Measurements from ENCODE around the gene TANC1. TPM values are rescaled to one million over a fixed set of nuclear protein-coding genes. Genes with fewer than 3 reads are reported as not detected.

The TANC1 gene
- total RNA-seq, 1 experiment from 2014 or later: 2.5 TPM

DNA sequence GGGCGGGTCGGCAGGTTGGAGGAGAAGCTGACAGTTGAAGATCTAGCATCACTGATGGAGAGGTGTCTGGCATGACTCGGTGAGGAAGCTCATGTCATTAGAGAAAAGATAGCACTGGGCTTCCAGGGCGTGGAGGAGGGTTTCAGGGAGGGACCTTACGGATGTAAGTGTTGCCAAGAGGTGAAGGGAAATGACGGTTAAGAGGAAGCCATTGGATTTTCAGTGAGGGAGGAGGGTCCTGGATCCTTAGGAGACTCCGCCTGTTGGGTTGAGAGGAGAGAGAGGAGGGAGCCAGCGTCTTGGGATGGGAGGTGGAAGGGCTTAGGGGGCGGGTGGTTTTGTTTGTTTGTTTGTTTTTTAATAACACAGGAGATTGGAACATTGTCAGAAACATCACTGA is 214.9 kb downstream of the TANC1 start:
- H3K9ac ChIP-seq (ENCODE audit: extremely low read depth, insufficient read length, low read length): no peak overlapping the region
- no peaks in the 10 kb centered on the region for H3K27me3 ChIP-seq (ENCODE audit: insufficient read depth, low read length)
- no peak overlapping the region for H4K5ac ChIP-seq (ENCODE audit: insufficient read length, low read depth, low read length)
- no peak overlapping the region for H2BK15ac ChIP-seq (ENCODE audit: low read depth, low read length)
- H2BK20ac ChIP-seq (ENCODE audit: low read depth, low read length, poor library complexity, severe bottlenecking): no peak overlapping the region
- no peak overlapping the region for H3K4ac ChIP-seq (ENCODE audit: low read depth, low read length)
- H3K18ac ChIP-seq (ENCODE audit: insufficient read length, low read depth, low read length): no peak overlapping the region
- no peak overlapping the region for H3K56ac ChIP-seq (ENCODE audit: insufficient read length, low read depth, low read length)
- no peak overlapping the region for H3K27ac ChIP-seq (ENCODE audit: insufficient read length, low read depth, low read length)
- no peak overlapping the region for H3K23ac ChIP-seq (ENCODE audit: insufficient read length, low read depth, low read length)
- no peak for DNase-seq
- H3K79me2 ChIP-seq (ENCODE audit: insufficient read depth, low read length): no peaks in the 10 kb centered on the region
- Mint-ChIP-seq H3K36me3 (ENCODE audit: insufficient read depth in 1 of 3, low read depth in 3 of 3) (peaks cover 0 to 4% (median 4%) of the 10 kb centered on the region in 3 experiments; a peak in 3 of 7 replicates), H3K27ac (peak overlapping the region in 2 of 3 experiments; percentile 24 to 81; a peak in 4 of 7 replicates), H3K4me3 (no peak overlapping the region), H3K27me3 (ENCODE audit: low read depth) (no peaks in the 10 kb centered on the region), H3K9me3 (no peaks in the 10 kb centered on the region; a peak in 1 of 5 replicates), H3K4me1 (peaks cover 7 to 8% of the 10 kb centered on the region in 2 experiments; a peak in 3 of 4 replicates)
- no peaks in the 10 kb centered on the region for H4K20me1 ChIP-seq (ENCODE audit: control insufficient read depth, insufficient read depth, insufficient read length)
- TF ChIP-seq, protein P1, sequence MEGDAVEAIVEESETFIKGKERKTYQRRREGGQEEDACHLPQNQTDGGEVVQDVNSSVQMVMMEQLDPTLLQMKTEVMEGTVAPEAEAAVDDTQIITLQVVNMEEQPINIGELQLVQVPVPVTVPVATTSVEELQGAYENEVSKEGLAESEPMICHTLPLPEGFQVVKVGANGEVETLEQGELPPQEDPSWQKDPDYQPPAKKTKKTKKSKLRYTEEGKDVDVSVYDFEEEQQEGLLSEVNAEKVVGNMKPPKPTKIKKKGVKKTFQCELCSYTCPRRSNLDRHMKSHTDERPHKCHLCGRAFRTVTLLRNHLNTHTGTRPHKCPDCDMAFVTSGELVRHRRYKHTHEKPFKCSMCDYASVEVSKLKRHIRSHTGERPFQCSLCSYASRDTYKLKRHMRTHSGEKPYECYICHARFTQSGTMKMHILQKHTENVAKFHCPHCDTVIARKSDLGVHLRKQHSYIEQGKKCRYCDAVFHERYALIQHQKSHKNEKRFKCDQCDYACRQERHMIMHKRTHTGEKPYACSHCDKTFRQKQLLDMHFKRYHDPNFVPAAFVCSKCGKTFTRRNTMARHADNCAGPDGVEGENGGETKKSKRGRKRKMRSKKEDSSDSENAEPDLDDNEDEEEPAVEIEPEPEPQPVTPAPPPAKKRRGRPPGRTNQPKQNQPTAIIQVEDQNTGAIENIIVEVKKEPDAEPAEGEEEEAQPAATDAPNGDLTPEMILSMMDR (conservative IDR thresholded peaks at IDR 0.05): no peak
- no peaks in the 10 kb centered on the region for H3K4me1 ChIP-seq (ENCODE audit: insufficient read depth, low read length)
- H3K4me2 ChIP-seq (ENCODE audit: insufficient read depth, insufficient read length, low read length): no peak overlapping the region
- no peak overlapping the region for H2AK5ac ChIP-seq (ENCODE audit: insufficient read length, low read length)
- WGBS (ENCODE audit: extremely low coverage, insufficient read length, low lambda C conversion rate): no CpG with 5 or more reads among the region's 9 CpGs
- H3K79me1 ChIP-seq (ENCODE audit: insufficient read depth, low read depth, low read length, poor library complexity, severe bottlenecking): no peaks in the 10 kb centered on the region
- H3K14ac ChIP-seq (ENCODE audit: insufficient read depth, low read length): no peak overlapping the region
- H3T11ph ChIP-seq (ENCODE audit: low read length): no peak overlapping the region
- no peak overlapping the region for H2BK120ac ChIP-seq (ENCODE audit: low read depth, low read length, poor library complexity, severe bottlenecking)
- H4K8ac ChIP-seq (replicated peaks; ENCODE audit: insufficient read length, low read depth, low read length): no peak overlapping the region
- no peak overlapping the region for H2AFZ ChIP-seq (ENCODE audit: low read length)
- no peak overlapping the region for H4K91ac ChIP-seq (ENCODE audit: insufficient read length, low read depth, low read length)
- no peak overlapping the region for H2BK5ac ChIP-seq (ENCODE audit: insufficient read length, low read length)
- no peaks in the 10 kb centered on the region for H3K23me2 ChIP-seq (ENCODE audit: insufficient read length, low read depth, low read length, poor library complexity, severe bottlenecking)
- H2BK12ac ChIP-seq (ENCODE audit: insufficient read length, low read depth, low read length): no peak overlapping the region
- no peaks in the 10 kb centered on the region for H3K9me3 ChIP-seq (ENCODE audit: control insufficient read depth, low read depth, low read length)
